ENCODE data around the gene MOAP1.

The MOAP1 gene

DNA sequence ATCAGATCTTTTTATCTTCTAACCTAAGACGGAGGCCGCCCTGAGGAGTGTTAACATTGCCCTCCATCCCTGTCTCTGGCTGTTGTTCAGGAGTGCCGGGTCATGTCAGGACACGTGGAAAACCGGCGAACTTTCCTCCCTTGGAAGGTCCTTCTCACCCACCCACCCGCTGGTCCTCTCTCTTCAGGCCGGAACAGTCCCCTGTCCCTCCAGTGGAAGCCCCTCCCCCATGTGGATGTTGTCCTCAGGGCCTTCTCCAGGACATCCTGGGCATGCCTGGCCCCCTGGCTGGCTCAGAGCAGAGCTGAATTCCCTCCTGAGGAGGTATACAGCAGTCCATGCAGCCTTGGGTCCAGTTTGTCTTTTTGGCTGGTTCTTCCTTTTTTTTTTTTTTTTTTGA lies 48.7 kb downstream of the MOAP1 start:
- no peak for TF ChIP-seq CTCF (IDR thresholded peaks at IDR 0.05; ENCODE audit: low read depth, low read length, missing control alignments)
- DNase-seq (ENCODE audit: extremely low read depth, low read depth) = no peak
- H3K4me3 ChIP-seq (replicated peaks; ENCODE audit: low read depth, low read length) = no peak overlapping the region

GRCh38 chr14:93135399-93135798 lies 49.3 kb downstream of the MOAP1 start:
- no peak for TF ChIP-seq CTCF (IDR thresholded peaks at IDR 0.05; ENCODE audit: low read depth, low read length, missing control alignments)
- DNase-seq (ENCODE audit: extremely low read depth, low read depth) = no peak

GRCh38 chr14:93133464-93133863 lies 51.2 kb downstream of the MOAP1 start:
- no peak for TF ChIP-seq CTCF (IDR thresholded peaks at IDR 0.05; ENCODE audit: low read depth, low read length, missing control alignments)

More at GRCh38 chr14:93135399-93135798, 49.3 kb downstream of the MOAP1 start:
- H3K4me3 ChIP-seq (replicated peaks; ENCODE audit: low read depth, low read length) = no peak overlapping the region

DNA sequence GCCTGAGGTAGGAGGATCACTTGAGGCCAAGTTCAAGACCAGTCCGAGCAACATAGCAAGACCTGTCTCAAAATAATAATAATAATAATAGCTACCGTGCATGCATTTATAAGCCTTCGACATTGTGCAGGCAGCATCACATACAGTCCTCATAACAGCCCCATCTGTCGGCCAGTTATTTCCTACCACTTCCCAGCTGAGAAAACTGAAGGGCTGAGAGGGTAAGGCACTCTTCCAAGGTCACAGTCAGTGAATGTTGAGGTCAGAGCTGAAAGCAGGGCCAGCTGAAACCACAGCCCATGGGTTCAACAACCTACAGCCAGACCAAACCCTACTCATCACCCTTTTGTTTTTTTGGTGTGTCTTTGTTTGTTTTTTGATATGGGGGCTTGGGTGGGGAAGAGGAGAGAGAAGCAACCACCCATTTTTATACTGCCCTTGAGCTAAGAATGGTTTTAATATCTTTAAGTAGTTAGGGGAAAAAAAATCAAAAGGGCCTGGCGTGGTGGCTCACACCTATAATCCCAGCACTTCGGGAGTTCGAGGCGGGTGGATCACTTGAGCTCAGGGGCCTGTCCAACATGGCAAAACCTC lies 52.1 kb downstream of the MOAP1 start:
- TF ChIP-seq CTCF (IDR thresholded peaks at IDR 0.05; ENCODE audit: low read depth, low read length, missing control alignments) = peak; percentile 37
- no peak for DNase-seq (ENCODE audit: extremely low read depth, low read depth)
- no peak overlapping the region for H3K4me3 ChIP-seq (replicated peaks; ENCODE audit: low read depth, low read length)

More at GRCh38 chr14:93133464-93133863, 51.2 kb downstream of the MOAP1 start:
- no peak for DNase-seq (ENCODE audit: extremely low read depth, low read depth)
- H3K4me3 ChIP-seq (replicated peaks; ENCODE audit: low read depth, low read length) = no peak overlapping the region
